ENCODE results near the gene KHDC1. TPM values are rescaled to one million over a fixed set of nuclear protein-coding genes. Genes with fewer than 3 reads are reported as not detected.
"Not testable (repeated sequence)": the region's sequence is repeated elsewhere in the genome, so short reads cannot be mapped to it uniquely, and the experiment has no call there.

Gene KHDC1
- total and polyA plus RNA-seq, 2 experiments from 2014 or later: 8.0 to 17.1 TPM

DNA sequence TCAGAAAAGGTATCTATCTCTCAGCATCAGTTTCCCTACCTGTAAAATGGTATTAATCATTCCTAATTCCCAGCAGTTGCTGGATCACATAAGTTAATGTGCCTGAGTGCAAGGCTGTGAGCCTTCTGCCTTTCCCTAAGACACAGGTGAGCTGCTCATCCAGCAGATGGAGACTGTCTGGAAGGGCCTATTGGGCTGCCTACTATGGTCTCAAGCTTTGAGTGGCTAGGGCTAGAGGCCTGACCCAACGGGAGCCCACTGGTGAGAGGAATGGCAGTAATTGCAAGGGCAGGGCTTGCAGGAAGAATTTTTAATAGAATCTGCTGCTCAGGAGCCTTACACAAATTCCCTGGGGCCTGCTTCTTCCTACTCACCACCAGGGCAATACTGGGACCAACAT lies 4.3 kb downstream of the KHDC1 start:
- H3K4me1 ChIP-seq (ENCODE audit: low read depth): peaks cover 3% of the 10 kb centered on the region
- no peaks in the 10 kb centered on the region for H3K27me3 ChIP-seq
- H3K9me3 ChIP-seq (ENCODE audit: low read depth): no peaks in the 10 kb centered on the region
- H3K36me3 ChIP-seq: no peaks in the 10 kb centered on the region
- no peak overlapping the region for H3K4me3 ChIP-seq
- TF ChIP-seq, protein P1, sequence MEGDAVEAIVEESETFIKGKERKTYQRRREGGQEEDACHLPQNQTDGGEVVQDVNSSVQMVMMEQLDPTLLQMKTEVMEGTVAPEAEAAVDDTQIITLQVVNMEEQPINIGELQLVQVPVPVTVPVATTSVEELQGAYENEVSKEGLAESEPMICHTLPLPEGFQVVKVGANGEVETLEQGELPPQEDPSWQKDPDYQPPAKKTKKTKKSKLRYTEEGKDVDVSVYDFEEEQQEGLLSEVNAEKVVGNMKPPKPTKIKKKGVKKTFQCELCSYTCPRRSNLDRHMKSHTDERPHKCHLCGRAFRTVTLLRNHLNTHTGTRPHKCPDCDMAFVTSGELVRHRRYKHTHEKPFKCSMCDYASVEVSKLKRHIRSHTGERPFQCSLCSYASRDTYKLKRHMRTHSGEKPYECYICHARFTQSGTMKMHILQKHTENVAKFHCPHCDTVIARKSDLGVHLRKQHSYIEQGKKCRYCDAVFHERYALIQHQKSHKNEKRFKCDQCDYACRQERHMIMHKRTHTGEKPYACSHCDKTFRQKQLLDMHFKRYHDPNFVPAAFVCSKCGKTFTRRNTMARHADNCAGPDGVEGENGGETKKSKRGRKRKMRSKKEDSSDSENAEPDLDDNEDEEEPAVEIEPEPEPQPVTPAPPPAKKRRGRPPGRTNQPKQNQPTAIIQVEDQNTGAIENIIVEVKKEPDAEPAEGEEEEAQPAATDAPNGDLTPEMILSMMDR (IDR thresholded peaks at IDR 0.05; ENCODE audit: low read depth, low read length): no peak
- no peak overlapping the region for H3K27ac ChIP-seq
- DNase-seq (ENCODE audit: low read depth in 1 of 2, low spot score in 1 of 2): no peak

DNA sequence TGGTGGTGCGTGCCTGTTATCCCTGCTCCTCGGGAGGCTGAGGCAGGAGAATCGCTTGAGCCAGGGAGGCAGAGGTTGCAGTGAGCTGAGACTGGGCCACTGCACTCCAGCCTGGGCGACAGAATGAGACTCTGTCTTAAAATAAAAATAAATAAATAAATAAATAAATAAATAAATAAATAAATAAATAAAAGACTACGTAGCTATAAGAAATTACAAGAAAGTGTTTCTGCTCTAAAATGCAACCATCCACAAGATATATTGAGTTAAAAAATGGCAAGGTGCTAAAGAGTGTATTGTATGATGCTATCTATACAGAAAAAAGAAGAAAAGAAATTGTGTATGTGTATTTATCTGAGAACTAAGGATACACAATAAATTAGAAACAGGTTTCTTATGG lies 8.7 kb downstream of the KHDC1 start:
- DNase-seq (ENCODE audit: low read depth in 1 of 2, low spot score in 1 of 2); H3K27ac ChIP-seq; H3K4me1 ChIP-seq (ENCODE audit: low read depth); H3K4me3 ChIP-seq; H3K27me3 ChIP-seq; H3K9me3 ChIP-seq (ENCODE audit: low read depth); H3K36me3 ChIP-seq: not testable (repeated sequence)

DNA sequence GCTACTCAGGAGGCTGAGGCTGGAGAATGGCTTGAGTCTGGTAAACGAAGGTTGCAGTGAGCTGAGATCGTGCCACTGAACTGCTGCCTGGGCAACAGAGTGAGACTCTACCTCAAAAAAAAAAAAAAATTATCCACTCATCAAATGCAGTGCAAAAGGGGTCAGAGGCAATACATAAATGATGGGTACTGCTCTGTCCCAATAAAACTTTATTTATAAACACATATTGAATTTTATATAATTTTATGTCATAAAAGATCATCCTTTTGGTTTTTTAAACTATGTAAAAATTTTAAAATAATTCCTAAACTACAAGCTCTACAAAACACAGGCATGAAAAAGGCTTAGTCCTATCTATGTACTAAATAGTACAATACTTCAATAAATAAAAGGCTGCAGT lies 10.3 kb downstream of the KHDC1 start:
- no peaks in the 10 kb centered on the region for H3K27me3 ChIP-seq
- TF ChIP-seq, protein P1 (IDR thresholded peaks at IDR 0.05; ENCODE audit: low read depth, low read length): no peak
- no peaks in the 10 kb centered on the region for H3K9me3 ChIP-seq (ENCODE audit: low read depth)
- no peak overlapping the region for H3K4me3 ChIP-seq
- no peaks in the 10 kb centered on the region for H3K4me1 ChIP-seq (ENCODE audit: low read depth)
- H3K36me3 ChIP-seq: no peaks in the 10 kb centered on the region
- no peak for DNase-seq (ENCODE audit: low read depth in 1 of 2, low spot score in 1 of 2)
- no peak overlapping the region for H3K27ac ChIP-seq

DNA sequence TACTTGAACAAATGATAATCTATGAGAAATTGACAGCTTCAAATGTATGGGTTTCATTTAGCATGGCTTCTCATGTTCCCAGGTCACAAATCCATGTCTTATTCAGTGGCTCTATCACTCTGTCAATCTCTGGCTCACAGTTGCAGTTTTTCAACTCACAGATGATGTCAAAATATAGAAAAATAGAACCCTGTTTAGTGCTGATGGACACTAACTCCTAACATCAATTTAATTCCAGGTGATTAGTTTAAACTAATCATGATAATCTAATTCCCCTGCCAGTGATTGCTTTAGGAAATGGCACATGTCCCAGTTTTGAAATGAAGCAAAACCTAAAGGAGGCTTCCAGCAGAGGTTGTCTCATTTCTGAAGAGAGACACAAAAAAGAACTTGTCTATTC lies 13.0 kb downstream of the KHDC1 start:
- Histone ChIP-seq H3K27ac (no peak overlapping the region), H3K36me3 (no peaks in the 10 kb centered on the region), H3K4me3 (no peak overlapping the region), H3K4me1 (ENCODE audit: low read depth) (no peaks in the 10 kb centered on the region), H3K9me3 (ENCODE audit: low read depth) (no peaks in the 10 kb centered on the region), H3K27me3 (no peaks in the 10 kb centered on the region)
- no peak for DNase-seq (ENCODE audit: low read depth in 1 of 2, low spot score in 1 of 2)
- TF ChIP-seq, protein P1 (IDR thresholded peaks at IDR 0.05; ENCODE audit: low read depth, low read length): no peak

DNA sequence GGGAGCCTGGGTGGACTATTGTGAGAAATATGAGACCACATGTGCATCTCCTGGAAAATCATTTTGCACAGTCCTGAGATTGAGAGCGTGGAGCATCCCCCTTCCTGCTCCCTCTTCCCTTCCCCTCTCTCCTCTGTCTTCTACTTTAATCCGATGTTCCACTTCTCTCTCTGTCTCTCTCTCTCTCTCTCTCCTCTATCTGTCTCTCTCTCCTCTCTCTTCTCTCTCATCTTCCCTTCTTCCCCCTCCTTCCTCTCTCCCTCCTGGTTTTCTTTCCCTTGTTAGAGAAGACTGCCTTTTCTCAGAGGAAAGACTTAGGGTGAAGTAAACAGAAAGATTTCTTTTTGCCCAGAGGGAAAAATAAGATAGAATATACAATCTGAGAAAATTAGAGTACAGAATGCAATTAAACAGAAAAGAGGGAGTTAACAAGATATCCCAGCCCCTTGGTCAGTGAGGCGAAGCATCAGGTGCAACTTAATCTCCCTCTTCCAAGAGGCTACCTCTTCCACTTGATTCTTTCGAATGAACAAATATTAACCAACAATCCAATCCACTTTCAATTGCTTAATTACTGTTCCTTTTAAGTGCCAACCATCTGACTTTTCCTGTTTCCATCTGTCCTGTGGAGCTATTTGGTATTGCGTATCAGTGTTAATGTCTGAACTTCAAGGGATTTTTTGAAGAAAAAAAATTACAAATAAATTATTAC lies 14.6 kb downstream of the KHDC1 start:
- no peak overlapping the region for H3K4me3 ChIP-seq
- no peaks in the 10 kb centered on the region for H3K4me1 ChIP-seq (ENCODE audit: low read depth)
- no peaks in the 10 kb centered on the region for H3K27me3 ChIP-seq
- TF ChIP-seq, protein P1 (IDR thresholded peaks at IDR 0.05; ENCODE audit: low read depth, low read length): no peak
- no peaks in the 10 kb centered on the region for H3K9me3 ChIP-seq (ENCODE audit: low read depth)
- DNase-seq (ENCODE audit: low read depth in 1 of 2, low spot score in 1 of 2): no peak
- no peaks in the 10 kb centered on the region for H3K36me3 ChIP-seq
- no peak overlapping the region for H3K27ac ChIP-seq

DNA sequence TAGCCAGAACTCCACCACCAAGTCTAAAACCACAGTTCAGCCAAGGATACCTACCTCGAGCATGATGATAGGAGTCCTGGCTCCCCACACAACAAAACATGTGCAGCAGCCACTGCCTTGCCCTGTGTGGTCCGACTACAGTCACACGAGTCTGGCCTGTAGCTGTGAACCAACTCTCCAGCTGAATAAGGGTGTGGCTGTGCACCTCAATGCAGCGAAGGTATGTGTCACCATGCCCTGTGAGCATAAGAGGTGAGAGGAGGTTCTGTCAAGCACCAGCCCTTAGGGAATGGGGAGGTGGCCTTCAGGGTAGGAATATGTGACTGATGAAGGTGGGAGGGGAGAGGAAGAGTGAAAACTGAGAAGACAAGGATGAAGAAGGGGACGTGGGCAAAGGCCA lies 21.0 kb downstream of the KHDC1 start:
- TF ChIP-seq, protein P1 (IDR thresholded peaks at IDR 0.05; ENCODE audit: low read depth, low read length): no peak
- Histone ChIP-seq H3K4me3 (no peak overlapping the region), H3K36me3 (no peaks in the 10 kb centered on the region), H3K4me1 (ENCODE audit: low read depth) (no peaks in the 10 kb centered on the region), H3K27me3 (no peaks in the 10 kb centered on the region), H3K27ac (no peak overlapping the region), H3K9me3 (ENCODE audit: low read depth) (no peaks in the 10 kb centered on the region)
- DNase-seq (ENCODE audit: low read depth in 1 of 2, low spot score in 1 of 2): no peak
